K562 (cell line): ENCODE results near the gene NDUFB10.

Experiments
- ADNP ChIP-seq: fragments of 200-800 bp; sonication (Bioruptor generic); IDR thresholded peaks from 2 replicates; pipeline ENCODE4 v1.6.1; 2016; ENCODE audit warnings: missing genetic modification characterization, missing compliant biosample characterization
- BACH1 ChIP-seq: fragments of 200-800 bp; sonication (Bioruptor generic); IDR thresholded peaks from 2 replicates; pipeline ENCODE4 v1.6.1; 2016; ENCODE audit warnings: missing genetic modification characterization, missing compliant biosample characterization
- BRF1 ChIP-seq: IDR thresholded peaks from 3 replicates; pipeline ENCODE4 v1.6.1; 2011; ENCODE audit warnings: borderline replicate concordance, mild to moderate bottlenecking; ENCODE audit not compliant: insufficient read length; ENCODE audit errors: extremely low read depth
- BRF2 ChIP-seq: IDR thresholded peaks from 3 replicates; pipeline ENCODE4 v1.6.1; 2011; ENCODE audit warnings: borderline replicate concordance, mild to moderate bottlenecking; ENCODE audit not compliant: insufficient read length, insufficient read depth
- CREM ChIP-seq: IDR thresholded peaks from 2 replicates; pipeline ENCODE4 v1.6.1; 2014; ENCODE audit warnings: antibody characterized with exemption, low read depth
- NFXL1 ChIP-seq: fragments of 450-650 bp; formaldehyde crosslinking; IDR thresholded peaks from 2 replicates; pipeline ENCODE4 v1.4.0; 2021; ENCODE audit warnings: mild to moderate bottlenecking
- NR1H2 ChIP-seq: sonication (generic); formaldehyde crosslinking; IDR thresholded peaks from 2 replicates; pipeline ENCODE4 v1.4.0; 2020; ENCODE audit warnings: mild to moderate bottlenecking, missing genetic modification reagents
- POLR2A ChIP-seq: fragments of 450-650 bp; conservative IDR thresholded peaks from 2 replicates; pipeline ENCODE4 v1.6.1; 2016
- PTBP1 ChIP-seq: fragments of 200-400 bp; formaldehyde crosslinking; IDR thresholded peaks from 2 replicates; pipeline ENCODE4 v1.6.1; 2017; ENCODE audit warnings: low read depth, low read length
- ZNF408 ChIP-seq: fragments of 250-450 bp; sonication (Bioruptor Pico); IDR thresholded peaks from 2 replicates; pipeline ENCODE4 v1.4.0; 2020; ENCODE audit warnings: low read depth, mild to moderate bottlenecking, moderate library complexity
- ZZZ3 ChIP-seq: fragments of 450-650 bp; IDR thresholded peaks from 2 replicates; pipeline ENCODE4 v1.6.1; 2016; ENCODE audit warnings: antibody characterized with exemption, mild to moderate bottlenecking, moderate library complexity
- TF ChIP-seq, protein P1 (sequence below), 3 experiments: IDR thresholded peaks in 2 of 3; conservative IDR thresholded peaks in 1 of 3; 2 replicates each; pipeline ENCODE4 v1.5.1; 2011 to 2012; ENCODE audit warnings: low read length in 3 of 3, mild to moderate bottlenecking in 3 of 3, control low read depth in 2 of 3, improper control_type of control experiment in 1 of 3, inconsistent platforms in 1 of 3, low read depth in 1 of 3, mixed read lengths in 1 of 3, moderate library complexity in 1 of 3; ENCODE audit not compliant: insufficient read depth in 2 of 3

DNA sequence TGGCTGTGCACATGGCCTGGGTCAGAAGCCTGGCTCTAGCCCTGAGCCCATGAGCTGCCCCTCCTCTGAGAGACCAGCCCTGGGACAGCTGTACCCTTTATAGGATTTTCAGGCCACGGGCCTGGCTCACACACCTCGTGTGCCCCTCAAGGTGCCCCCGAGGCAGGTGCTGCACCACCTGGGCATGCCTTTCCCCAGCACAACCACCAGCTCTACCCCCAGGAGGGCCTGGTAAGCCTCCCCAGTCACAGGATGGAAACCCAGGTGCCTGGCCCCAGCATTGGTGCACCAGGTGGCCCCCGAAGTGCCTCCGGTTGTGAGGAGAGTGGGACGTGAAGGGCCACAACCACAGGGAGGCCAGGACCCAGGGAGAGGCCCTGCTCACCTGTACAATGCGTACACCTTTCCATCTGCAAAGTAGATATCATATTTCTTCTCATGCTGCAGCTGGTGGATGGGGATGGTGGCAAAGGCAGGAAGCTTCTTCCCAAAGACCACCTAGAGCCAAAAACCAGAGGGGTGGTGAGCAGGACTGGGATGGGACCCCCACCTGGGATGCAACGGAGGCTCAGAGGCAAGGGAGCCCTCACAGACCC is 44.0 kb downstream of the NDUFB10 start:
- TF ChIP-seq, protein P1, sequence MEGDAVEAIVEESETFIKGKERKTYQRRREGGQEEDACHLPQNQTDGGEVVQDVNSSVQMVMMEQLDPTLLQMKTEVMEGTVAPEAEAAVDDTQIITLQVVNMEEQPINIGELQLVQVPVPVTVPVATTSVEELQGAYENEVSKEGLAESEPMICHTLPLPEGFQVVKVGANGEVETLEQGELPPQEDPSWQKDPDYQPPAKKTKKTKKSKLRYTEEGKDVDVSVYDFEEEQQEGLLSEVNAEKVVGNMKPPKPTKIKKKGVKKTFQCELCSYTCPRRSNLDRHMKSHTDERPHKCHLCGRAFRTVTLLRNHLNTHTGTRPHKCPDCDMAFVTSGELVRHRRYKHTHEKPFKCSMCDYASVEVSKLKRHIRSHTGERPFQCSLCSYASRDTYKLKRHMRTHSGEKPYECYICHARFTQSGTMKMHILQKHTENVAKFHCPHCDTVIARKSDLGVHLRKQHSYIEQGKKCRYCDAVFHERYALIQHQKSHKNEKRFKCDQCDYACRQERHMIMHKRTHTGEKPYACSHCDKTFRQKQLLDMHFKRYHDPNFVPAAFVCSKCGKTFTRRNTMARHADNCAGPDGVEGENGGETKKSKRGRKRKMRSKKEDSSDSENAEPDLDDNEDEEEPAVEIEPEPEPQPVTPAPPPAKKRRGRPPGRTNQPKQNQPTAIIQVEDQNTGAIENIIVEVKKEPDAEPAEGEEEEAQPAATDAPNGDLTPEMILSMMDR (IDR thresholded peaks at IDR 0.05 in 2 of 3, conservative IDR thresholded peaks at IDR 0.05 in 1 of 3; ENCODE audit: insufficient read depth in 2 of 3, low read depth in 1 of 3, low read length in 3 of 3) = no peak
- no peak for TF ChIP-seq ZZZ3
- TF ChIP-seq ADNP (tag) = no peak
- TF ChIP-seq BRF1 = no peak
- no peak for TF ChIP-seq PTBP1
- TF ChIP-seq POLR2A = no peak
- no peak for TF ChIP-seq NFXL1 (CRISPR knock-in tag)
- no peak for TF ChIP-seq ZNF408 (CRISPR knock-in tag)
- no peak for TF ChIP-seq BACH1 (tag)
- TF ChIP-seq BRF2 = no peak
- TF ChIP-seq CREM = no peak
- no peak for TF ChIP-seq NR1H2 (CRISPR knock-in tag)
